Activated T-cell treated with anti-CD3 and anti-CD28 coated beads for 4 hours (primary cell): ENCODE data around the gene USF2.
A peak's percentile ranks its signal among the peaks of the same experiment; 100 is the strongest.

Source experiments
- DNase-seq: peaks from one replicate; pipeline ENCODE4 v3.0.0-alpha.2; 2020

Gene USF2

DNA sequence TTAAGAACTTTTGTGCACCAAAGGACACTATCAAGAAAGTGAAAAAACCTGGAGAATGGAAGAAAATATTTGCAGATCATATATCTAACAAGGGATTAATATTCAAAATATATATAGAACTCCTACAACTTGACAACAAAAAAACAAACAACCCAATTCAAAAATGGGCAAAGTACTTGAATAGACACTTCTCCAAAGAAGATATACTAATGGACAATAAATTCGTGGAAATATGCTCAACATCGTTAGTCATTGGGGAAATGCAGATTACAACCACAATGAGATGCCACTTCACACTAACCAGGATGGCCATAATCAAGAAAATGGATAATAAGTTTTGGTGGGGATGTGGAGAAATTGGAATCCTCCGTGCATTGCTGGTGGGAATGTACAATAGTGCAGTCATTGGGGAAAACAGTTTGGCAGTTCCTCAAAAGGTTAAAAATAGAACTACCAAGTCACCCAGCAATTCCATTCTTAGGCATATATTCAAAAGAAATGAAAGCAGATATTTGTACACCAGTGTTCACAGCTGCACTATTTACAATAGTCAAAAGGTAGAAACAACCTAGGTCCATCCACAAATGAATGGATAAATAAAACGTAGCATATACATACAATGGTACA, 22.2 kb upstream of the USF2 start:
- DNase-seq, result no peak

GRCh38 chr19:35247526-35248309, 21.0 kb upstream of the USF2 start:
- DNase-seq, result peak; percentile 42

- peak; percentile 58 for DNase-seq
Observed at GRCh38 chr19:35248310-35249145, 20.2 kb upstream of the USF2 start, which contains the start of gene LSR. LSR (plus strand) TSS chr19:35249002; CDS start chr19:35249023, 21 bp downstream.

DNA sequence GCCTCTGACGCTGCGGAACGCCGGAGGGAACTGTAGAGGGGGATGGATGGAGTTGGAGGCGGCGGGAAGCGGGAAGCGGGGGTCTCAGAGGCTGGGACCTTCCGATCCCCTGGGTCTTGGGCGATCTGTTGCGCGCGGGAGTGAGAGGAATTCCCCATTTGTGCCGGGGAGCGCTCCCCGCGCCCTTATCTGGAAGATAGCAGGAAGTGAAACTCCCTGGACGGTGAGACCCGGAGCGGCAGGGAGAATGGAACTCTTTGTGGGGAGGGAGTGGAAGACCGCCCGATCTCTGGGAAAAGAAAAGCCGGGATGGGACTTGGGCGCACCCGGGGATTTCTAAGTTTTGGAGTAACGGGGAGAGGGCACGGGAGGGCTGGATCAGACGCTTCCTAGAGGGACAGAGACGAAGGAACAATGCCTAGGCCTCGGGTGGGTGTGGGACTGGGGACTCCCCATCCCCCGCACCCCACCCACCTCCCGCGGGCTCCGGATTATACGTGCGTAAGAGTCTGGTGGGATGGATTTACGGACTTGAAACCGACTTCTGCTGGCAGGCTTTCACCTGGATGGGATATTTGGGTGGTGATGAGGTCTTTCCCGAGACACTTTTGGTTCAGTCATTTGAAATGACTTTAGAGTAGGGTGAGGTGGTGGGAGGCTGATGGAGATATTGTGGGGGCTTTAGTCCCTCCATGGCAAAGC, 19.5 kb upstream of the USF2 start:
- DNase-seq, result no peak

DNA sequence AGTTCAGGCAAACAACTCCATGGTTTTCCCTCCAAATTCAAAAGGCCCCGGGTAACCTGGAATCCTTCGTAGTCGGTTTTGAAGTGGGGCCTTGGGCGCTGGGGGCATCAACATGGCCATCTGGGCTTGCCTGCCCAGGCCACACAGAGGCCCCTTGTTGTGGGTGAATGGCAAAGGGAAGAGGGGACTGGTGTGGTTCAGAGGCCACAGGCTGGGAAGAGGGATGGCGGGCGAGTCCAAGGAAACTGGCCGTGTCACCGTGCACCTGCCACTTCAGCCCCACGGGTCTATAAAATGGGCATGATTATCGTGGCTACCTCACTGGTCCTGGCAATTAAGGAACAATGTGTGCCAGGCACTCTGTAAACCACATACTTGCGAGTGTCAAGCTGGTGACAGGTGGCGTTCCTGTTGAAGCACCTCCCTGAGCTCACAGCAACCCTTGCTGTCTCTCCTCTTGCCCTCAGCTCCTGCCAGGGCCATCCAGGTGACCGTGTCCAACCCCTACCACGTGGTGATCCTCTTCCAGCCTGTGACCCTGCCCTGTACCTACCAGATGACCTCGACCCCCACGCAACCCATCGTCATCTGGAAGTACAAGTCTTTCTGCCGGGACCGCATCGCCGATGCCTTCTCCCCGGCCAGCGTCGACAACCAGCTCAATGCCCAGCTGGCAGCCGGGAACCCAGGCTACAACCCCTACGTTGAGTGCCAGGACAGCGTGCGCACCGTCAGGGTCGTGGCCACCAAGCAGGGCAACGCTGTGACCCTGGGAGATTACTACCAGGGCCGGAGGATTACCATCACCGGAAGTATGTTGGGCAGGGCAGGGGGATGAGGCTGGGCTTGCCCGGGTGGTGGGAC, 18.7 kb upstream of the USF2 start:
- DNase-seq, result no peak

- no peak for DNase-seq
Observed at GRCh38 chr19:35251456-35251855, 17.3 kb upstream of the USF2 start.

DNA sequence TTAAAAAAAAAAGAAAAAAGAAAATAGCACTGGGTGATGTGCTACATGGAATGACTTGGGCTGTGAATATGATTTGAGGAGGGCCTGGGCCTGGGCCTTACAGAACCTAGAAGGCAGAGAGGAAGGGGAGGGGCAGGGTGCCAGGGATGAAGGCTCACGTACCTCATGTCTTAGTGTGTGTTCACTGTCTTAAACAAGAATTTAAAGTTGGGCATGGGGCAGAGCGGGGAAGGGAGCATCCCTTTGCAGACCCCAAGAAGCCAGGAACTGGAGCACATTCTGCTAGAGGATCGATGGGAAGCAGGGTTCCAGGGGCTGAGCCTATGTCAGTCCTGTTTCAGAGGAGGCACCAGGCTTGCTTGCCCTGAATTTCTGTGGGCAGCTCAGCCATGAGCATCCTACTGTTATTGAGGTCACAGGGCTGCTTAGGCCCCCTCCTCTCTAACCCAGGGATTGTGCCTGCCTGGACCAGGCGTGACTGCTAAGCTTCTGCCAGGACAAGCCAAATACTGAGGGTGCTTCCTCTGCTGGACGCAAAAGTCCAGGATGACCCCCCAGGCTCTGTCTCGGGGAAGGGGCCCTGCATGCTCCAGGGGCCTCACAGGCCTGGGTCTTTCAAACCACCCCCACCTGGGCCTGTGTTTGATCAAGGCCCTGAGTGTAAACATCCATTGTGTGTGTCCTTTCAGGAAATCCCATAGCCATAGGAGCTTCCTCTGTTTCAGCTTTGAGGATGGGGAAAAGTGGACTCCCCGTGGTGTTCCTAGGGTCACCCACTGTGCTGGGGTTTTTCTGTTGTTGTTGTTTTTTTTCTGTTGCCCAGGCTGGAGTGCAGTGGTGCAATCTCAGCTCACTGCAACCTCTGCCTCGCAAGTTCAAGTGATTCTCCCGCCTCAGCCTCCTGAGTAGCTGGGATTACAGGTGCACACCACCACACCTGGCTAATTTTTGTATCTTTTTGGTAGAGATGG, 15.2 kb upstream of the USF2 start:
- DNase-seq, result no peak

DNA sequence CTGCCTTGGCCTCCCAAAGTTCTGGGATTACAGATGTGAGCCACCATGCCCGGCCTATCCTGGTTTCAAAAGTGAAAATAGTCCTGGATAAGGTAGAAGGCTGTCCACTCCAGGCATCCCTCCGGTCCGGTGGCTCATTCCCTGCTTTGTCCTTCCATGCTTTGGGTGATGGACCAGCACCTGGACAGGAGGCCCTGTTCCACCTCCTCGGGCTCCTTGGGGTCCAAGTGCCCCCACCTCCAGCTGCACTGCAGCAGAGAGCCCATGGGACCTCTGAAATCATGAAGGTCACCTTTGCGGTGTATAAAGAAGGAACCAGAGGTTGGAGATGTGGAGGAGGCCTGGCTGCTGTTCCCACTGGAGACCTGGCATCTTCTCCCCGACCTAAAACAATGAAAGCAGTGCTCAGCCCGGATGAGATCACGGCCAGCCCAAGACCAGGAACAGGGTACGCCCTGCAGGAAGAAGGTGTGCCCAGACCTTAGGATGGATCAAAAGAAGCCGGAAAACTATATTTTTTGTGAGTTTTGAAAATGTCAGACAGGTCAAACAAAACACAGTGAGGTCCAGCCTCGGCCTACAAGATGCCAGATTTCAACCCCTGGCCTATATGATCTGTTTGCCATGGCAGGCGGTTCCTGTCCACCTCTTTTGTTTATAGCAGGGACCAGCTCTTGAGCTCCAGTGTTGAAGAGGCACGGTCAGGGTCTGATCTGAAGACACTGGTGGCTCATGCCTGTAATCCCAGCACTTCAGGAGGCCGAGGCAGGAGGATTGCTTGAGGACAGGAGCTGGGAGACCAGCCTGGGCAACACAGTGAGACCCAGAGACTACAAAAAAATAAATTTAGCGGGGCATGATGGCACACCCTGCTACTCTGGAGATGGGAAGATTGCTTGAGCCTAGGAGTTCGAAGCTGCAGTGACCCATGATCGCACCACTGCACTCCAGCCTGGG, 14.1 kb upstream of the USF2 start:
- no peak for DNase-seq

- no peak for DNase-seq
Observed at GRCh38 chr19:35256566-35256965, 12.2 kb upstream of the USF2 start.

- DNase-seq, result no peak
Observed at GRCh38 chr19:35257113-35257461, 11.7 kb upstream of the USF2 start.

GRCh38 chr19:35260694-35261304, 8.0 kb upstream of the USF2 start:
- DNase-seq, result no peak

- DNase-seq, result no peak
Observed at GRCh38 chr19:35261356-35262100, 7.2 kb upstream of the USF2 start.

- DNase-seq, result no peak
Observed at GRCh38 chr19:35262101-35262761, 6.5 kb upstream of the USF2 start.

DNA sequence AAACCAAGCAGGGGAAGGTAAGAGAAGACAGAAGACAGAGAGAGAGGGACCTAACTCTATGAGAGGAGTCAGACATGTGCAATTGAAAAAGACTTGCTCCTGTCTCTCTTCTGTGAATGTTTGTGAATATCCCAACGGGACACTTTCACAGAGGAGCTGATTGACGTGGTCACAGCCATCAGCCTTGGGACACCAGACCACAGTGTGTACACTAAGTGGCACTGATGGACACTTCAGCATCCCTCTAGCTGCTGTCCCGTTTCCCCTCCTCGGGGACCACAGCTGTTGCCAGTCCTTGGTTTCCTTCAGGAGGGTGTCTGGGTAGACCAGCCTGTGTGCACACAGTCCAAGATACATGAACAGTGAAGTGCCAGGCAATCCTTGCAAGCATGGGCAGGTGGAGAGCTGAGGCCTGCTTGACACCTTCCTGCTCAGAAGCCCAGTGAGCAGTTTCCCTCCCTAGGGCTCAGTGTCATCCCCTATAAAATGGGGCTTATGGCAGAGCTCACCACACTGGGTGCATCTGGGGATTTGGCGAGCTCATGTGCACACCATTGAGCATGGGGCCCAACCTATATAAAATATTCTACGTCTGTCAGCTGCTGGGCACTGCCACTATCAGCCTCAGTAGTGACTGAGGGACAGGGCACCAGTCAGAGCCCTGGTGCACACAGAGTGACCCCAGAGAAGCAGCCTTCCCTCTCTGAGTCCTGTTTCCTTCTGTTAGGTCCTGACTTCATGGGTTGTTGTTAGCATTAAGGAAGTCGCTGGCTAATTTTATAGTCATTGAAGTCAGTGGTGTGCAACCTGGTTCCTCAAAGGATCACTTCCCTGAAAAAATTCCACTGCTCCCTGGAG, 4.3 kb upstream of the USF2 start:
- no peak for DNase-seq

DNA sequence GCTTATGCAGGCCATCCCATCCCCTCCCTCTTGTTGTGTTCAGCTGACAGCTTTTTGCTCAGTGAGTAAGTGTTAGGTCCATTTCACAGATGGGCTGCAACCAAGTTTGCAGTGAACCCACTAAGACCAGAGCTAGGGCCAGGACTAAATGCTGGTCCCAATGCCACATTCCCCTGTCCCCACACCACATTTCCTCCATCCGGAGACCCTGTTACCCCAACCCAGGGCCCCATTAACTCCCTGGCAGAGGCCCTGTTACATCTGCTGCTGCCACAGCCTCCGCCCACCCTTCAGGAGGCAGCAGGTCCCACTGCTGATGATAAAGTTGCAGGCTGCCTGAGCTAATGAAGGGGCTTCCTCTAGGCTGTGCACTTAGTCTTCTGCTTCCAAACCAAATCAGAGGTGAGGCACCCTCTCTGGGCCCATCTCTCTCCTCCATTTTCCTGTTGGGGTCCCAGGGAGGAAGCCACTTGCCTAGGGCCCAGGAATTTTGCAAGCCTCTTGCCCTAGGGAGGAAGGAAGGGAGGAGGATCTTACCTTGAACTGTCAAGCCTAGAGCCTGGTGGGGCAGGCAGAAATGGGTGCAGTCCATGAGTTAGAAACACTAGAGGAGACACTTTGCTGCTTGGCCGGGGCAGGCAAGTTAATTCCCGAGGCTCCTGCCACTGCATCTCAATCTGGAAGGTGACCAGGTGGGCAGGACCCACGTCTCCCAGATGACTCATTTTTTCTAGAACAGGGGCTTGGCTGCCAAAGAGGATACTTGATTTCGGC, 3.4 kb upstream of the USF2 start:
- DNase-seq, result no peak

DNA sequence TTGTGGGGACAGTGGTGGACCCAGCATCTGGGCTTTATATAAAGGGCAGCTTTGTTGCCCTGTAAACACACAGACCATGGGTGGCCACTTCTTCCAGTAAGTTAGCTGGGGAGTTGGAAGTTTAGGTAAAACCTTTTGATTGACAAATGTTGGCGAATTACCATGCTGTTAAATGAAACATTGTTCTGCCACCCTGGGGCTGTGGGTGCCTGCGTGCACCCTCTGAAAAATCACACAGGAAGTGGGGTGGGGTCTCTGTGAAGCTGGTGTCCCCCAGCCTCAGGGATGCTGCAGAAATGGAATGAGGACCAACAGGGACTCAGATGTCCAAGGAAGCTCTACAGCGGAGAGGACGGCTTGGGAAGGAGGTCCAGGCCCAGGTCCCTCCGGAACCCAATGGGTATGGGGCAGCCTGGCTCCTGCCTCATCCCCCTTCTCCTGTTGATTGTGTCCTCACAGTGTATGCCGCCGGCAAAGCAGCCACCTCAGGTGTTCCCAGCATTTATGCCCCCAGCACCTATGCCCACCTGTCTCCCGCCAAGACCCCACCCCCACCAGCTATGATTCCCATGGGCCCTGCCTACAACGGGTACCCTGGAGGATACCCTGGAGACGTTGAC, 2.8 kb upstream of the USF2 start:
- DNase-seq, result no peak
